Measurements from ENCODE around the gene AMBP.

The AMBP gene

GRCh38 chr9:114058688-114059046, 19.4 kb downstream of the AMBP start:
- TF ChIP-seq REST (IDR thresholded peaks at IDR 0.05; ENCODE audit: insufficient read depth in 1 of 2, low read depth in 2 of 2, low read length in 2 of 2) (no peak), FOXP2 (optimal IDR thresholded peaks at IDR 0.05; ENCODE audit: borderline replicate concordance, extremely low read depth, extremely low read length, insufficient read depth) (no peak), TAF1 (IDR thresholded peaks at IDR 0.05; ENCODE audit: borderline replicate concordance, insufficient read depth, low read length) (no peak), SIN3A (IDR thresholded peaks at IDR 0.05; ENCODE audit: borderline replicate concordance, insufficient read depth, low read length) (no peak), POLR2AphosphoS5 (IDR thresholded peaks at IDR 0.05; ENCODE audit: low read depth, low read length) (no peak)

GRCh38 chr9:114057161-114057885, 20.8 kb downstream of the AMBP start:
- TF ChIP-seq REST (IDR thresholded peaks at IDR 0.05; ENCODE audit: insufficient read depth in 1 of 2, low read depth in 2 of 2, low read length in 2 of 2) (no peak), POLR2AphosphoS5 (IDR thresholded peaks at IDR 0.05; ENCODE audit: low read depth, low read length) (no peak), SIN3A (IDR thresholded peaks at IDR 0.05; ENCODE audit: borderline replicate concordance, insufficient read depth, low read length) (no peak), FOXP2 (optimal IDR thresholded peaks at IDR 0.05; ENCODE audit: borderline replicate concordance, extremely low read depth, extremely low read length, insufficient read depth) (no peak), TAF1 (IDR thresholded peaks at IDR 0.05; ENCODE audit: borderline replicate concordance, insufficient read depth, low read length) (no peak)

GRCh38 chr9:114056527-114056926, 21.6 kb downstream of the AMBP start:
- TF ChIP-seq TAF1 (IDR thresholded peaks at IDR 0.05; ENCODE audit: borderline replicate concordance, insufficient read depth, low read length) (no peak), POLR2AphosphoS5 (IDR thresholded peaks at IDR 0.05; ENCODE audit: low read depth, low read length) (no peak), REST (IDR thresholded peaks at IDR 0.05; ENCODE audit: insufficient read depth in 1 of 2, low read depth in 2 of 2, low read length in 2 of 2) (no peak), SIN3A (IDR thresholded peaks at IDR 0.05; ENCODE audit: borderline replicate concordance, insufficient read depth, low read length) (no peak), FOXP2 (optimal IDR thresholded peaks at IDR 0.05; ENCODE audit: borderline replicate concordance, extremely low read depth, extremely low read length, insufficient read depth) (no peak)

- TF ChIP-seq REST (IDR thresholded peaks at IDR 0.05; ENCODE audit: insufficient read depth in 1 of 2, low read depth in 2 of 2, low read length in 2 of 2): no peak
- TF ChIP-seq FOXP2 (optimal IDR thresholded peaks at IDR 0.05; ENCODE audit: borderline replicate concordance, extremely low read depth, extremely low read length, insufficient read depth): no peak
- TF ChIP-seq SIN3A (IDR thresholded peaks at IDR 0.05; ENCODE audit: borderline replicate concordance, insufficient read depth, low read length): no peak
- no peak for TF ChIP-seq POLR2AphosphoS5 (IDR thresholded peaks at IDR 0.05; ENCODE audit: low read depth, low read length)
- TF ChIP-seq TAF1 (IDR thresholded peaks at IDR 0.05; ENCODE audit: borderline replicate concordance, insufficient read depth, low read length): no peak
These were observed 22.2 kb downstream of the AMBP start for GRCh38 chr9:114055894-114056293.

Data from PFSK-1 (cell line).